ENCODE measurements around the gene PLXNA2.

The PLXNA2 gene

GRCh38 chr1:207993477-207994445, 250.4 kb downstream of the PLXNA2 start:
- CTCF ChIA-PET, result interaction anchor here (1.0 to 2.6 kb wide), 11 partner anchors 9 to 251 kb away, joined by 3 to 19 read pairs (median 3); partner anchors contain the start of gene PLXNA2
- no peak for DNase-seq (ENCODE audit: low read depth, low spot score)
- POLR2A ChIA-PET, result no interaction called here
- H3K4me3 ChIP-seq (ENCODE audit: low read depth, low read length), result no peak overlapping the region
- TF ChIP-seq, protein P1, sequence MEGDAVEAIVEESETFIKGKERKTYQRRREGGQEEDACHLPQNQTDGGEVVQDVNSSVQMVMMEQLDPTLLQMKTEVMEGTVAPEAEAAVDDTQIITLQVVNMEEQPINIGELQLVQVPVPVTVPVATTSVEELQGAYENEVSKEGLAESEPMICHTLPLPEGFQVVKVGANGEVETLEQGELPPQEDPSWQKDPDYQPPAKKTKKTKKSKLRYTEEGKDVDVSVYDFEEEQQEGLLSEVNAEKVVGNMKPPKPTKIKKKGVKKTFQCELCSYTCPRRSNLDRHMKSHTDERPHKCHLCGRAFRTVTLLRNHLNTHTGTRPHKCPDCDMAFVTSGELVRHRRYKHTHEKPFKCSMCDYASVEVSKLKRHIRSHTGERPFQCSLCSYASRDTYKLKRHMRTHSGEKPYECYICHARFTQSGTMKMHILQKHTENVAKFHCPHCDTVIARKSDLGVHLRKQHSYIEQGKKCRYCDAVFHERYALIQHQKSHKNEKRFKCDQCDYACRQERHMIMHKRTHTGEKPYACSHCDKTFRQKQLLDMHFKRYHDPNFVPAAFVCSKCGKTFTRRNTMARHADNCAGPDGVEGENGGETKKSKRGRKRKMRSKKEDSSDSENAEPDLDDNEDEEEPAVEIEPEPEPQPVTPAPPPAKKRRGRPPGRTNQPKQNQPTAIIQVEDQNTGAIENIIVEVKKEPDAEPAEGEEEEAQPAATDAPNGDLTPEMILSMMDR (IDR thresholded peaks at IDR 0.05; ENCODE audit: insufficient read depth, low read length, missing control alignments), result peak; percentile 21

DNA sequence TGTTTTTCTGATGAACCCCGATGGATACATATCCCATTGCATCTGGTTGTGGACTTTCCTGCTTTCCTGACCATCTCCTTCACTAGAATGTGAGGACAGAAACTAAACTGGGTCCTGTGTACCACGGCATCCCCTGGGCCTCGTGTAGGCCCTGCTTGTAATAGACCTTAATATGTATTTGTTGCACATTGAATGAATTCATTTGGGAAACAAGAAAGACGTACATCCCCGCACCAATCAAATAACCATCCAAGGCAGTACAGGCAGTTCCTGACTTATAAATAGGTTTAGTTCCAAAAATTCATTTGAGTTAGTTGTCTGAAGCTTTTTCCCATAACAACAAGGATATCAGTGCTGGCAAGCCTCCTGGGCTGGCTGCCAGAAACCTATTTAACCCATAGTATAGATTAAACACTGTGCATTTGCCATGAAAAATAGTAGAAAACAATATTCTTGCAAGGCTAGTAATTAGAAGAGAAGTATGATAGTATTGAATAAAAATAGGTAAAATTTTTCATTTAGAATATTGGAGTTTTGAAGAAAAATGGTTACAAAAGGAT, 251.4 kb downstream of the PLXNA2 start:
- CTCF ChIA-PET, result interaction anchor here (1.1 to 2.4 kb wide), 7 partner anchors 15 to 252 kb away, joined by 3 to 19 read pairs (median 6); partner anchors contain the start of gene PLXNA2
- DNase-seq (ENCODE audit: low read depth, low spot score), result no peak
- TF ChIP-seq, protein P1 (IDR thresholded peaks at IDR 0.05; ENCODE audit: insufficient read depth, low read length, missing control alignments), result no peak
- POLR2A ChIA-PET, result no interaction called here
- no peak overlapping the region for H3K4me3 ChIP-seq (ENCODE audit: low read depth, low read length)

GRCh38 chr1:207991583-207992026, 252.6 kb downstream of the PLXNA2 start:
- H3K4me3 ChIP-seq (ENCODE audit: low read depth, low read length), result no peak overlapping the region
- TF ChIP-seq, protein P1 (IDR thresholded peaks at IDR 0.05; ENCODE audit: insufficient read depth, low read length, missing control alignments), result no peak
- CTCF ChIA-PET, result no interaction called here
- no peak for DNase-seq (ENCODE audit: low read depth, low spot score)
- POLR2A ChIA-PET, result no interaction called here

DNA sequence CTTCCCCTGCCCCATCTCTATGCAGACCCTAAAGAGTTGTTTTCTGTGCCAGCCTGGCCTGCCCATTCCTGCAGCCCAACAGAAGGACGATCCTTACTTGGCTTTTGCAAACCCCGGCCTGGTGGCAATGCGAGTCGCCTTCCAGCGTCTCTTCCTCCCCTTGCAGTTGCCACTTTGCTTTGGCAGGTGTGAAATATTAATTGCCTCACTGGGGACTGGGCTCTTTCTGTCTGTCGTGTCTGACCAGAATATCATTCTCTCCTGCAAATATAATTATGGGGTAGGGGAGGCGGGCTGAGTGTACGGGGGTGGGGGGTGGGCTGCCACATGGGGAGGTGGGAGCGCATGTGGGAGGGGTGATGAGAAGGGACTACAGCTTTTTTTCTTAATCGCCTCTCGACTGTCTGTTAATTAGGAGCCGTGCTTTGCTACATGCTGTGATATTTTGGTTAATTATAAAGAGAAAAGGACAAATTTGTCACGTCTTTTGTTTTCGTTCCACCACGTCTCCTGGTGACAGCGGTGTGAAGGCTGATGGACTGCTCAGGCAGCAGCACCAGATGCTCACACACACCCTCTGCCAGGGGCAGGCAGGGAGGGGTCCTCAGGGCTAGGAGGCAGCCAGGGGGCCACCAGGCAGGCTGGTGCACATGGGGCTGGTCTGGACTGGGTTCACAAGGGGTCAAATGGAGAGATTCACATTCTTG, 253.2 kb downstream of the PLXNA2 start:
- POLR2A ChIA-PET, result no interaction called here
- CTCF ChIA-PET, result no interaction called here
- DNase-seq (ENCODE audit: low read depth, low spot score), result no peak
- TF ChIP-seq, protein P1 (IDR thresholded peaks at IDR 0.05; ENCODE audit: insufficient read depth, low read length, missing control alignments), result no peak
- no peak overlapping the region for H3K4me3 ChIP-seq (ENCODE audit: low read depth, low read length)

DNA sequence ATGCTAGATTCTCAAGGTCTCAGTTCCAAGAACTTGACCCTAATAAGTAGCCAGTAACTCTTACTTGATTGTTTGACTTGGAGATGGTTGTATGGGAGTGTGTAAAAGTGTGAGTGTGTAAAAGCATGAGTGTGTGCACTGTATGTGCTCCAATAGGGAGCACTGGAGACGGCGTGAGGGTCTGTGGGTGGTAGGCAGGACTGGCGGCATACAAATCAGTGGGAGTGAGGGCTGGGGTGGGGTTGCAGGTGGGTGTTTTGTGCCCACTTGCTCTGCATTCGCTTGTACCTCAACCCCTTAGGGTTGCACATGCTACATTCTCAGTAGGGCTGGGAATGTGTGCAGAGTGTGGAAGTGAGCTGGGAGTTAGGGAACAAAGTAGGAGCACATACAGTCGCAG, 253.7 kb downstream of the PLXNA2 start:
- DNase-seq (ENCODE audit: low read depth, low spot score), result no peak
- H3K4me3 ChIP-seq (ENCODE audit: low read depth, low read length), result no peak overlapping the region
- ChIA-PET CTCF (no interaction called here), POLR2A (no interaction called here)
- TF ChIP-seq, protein P1 (IDR thresholded peaks at IDR 0.05; ENCODE audit: insufficient read depth, low read length, missing control alignments), result no peak
